A549 (cell line): Measurements from ENCODE around the gene CNNM3. TPM values are rescaled to one million over a fixed set of nuclear protein-coding genes. Genes with fewer than 3 reads are reported as not detected.

Experiments used
- ATAC-seq, 2 experiments: fragments of 200-7000 bp in 1 of 2; fragments of >200 bp in 1 of 2; cut with Nextera tagmentation in 1 of 2; cut with Tn5 transposase in 1 of 2; 3 replicates each; pipeline versions ENCODE4 v1.8.0 to v1.9.1; 2018 to 2020; ENCODE audit warnings: mild to moderate bottlenecking in 1 of 2, moderate library complexity in 1 of 2
- CTCF ChIA-PET: fragments of 300-600 bp; sonication (Branson Sonifier 250); formaldehyde crosslinking; extraction: SDS; loops from one replicate; lab custom pipeline; 2021; ENCODE audit warnings: antibody characterized with exemption, inconsistent platforms; lab: Yijun Ruan, JAX
- POLR2A ChIA-PET: fragments of 350-600 bp; formaldehyde crosslinking; extraction: SDS; loops from one replicate; lab custom pipeline; 2021; ENCODE audit warnings: antibody characterized with exemption, inconsistent platforms; lab: Yijun Ruan, JAX
- DNase-seq, 2 experiments: peaks; one replicate each; pipeline versions ENCODE4 v3.0.0 to v3.0.0-alpha.2; 2011 to 2016; ENCODE audit warnings: low read depth in 1 of 2, low spot score in 1 of 2
- FAIRE-seq: peaks from 2 replicates; lab custom pipeline; 2011; peaks lifted over from hg19 to GRCh38; lab: Jason Lieb, UNC
- H3K27ac ChIP-seq, 2 experiments: fragments of >200 bp; sonication (Bioruptor Twin); formaldehyde crosslinking; 3 replicates each; pipeline ENCODE4 v1.5.1; 2016 to 2017
- H3K4me1 ChIP-seq: fragments of >200 bp; sonication (Bioruptor Twin); formaldehyde crosslinking; 3 replicates; pipeline ENCODE4 v1.6.1; 2016
- H3K4me2 ChIP-seq: fragments of >200 bp; sonication (Bioruptor Twin); formaldehyde crosslinking; 3 replicates; pipeline ENCODE4 v1.6.1; 2016
- H3K4me3 ChIP-seq: fragments of >200 bp; sonication (Bioruptor Twin); formaldehyde crosslinking; 3 replicates; pipeline ENCODE4 v1.5.1; 2016
- H3K9me3 ChIP-seq: fragments of >200 bp; sonication (Bioruptor Twin); formaldehyde crosslinking; 3 replicates; pipeline ENCODE4 v1.6.1; 2016
- CBX8 ChIP-seq: fragments of 200-600 bp; sonication (generic); IDR thresholded peaks from 2 replicates; pipeline ENCODE4 v1.6.1; 2016
- CEBPB ChIP-seq, 2 experiments: fragments of >200 bp in 1 of 2; sonication (Bioruptor Twin) in 1 of 2; formaldehyde crosslinking in 1 of 2; IDR thresholded peaks; 2 replicates each; pipeline ENCODE4 v1.6.1; 2012 to 2016
- CHD4 ChIP-seq: fragments of 200-600 bp; sonication (generic); IDR thresholded peaks from 2 replicates; pipeline ENCODE4 v1.6.1; 2016; ENCODE audit warnings: antibody characterized with exemption, mild to moderate bottlenecking, borderline replicate concordance
- EHMT2 ChIP-seq: fragments of 200-600 bp; sonication (generic); IDR thresholded peaks from 2 replicates; pipeline ENCODE4 v1.6.1; 2016; ENCODE audit warnings: antibody characterized with exemption, low read depth, mild to moderate bottlenecking, moderate library complexity
- ESRRA ChIP-seq: fragments of 150-350 bp; IDR thresholded peaks from 2 replicates; pipeline ENCODE4 v1.6.1; 2014; ENCODE audit warnings: mild to moderate bottlenecking, low read length, borderline replicate concordance
- JUN ChIP-seq, 2 experiments: fragments of >200 bp; sonication (Bioruptor Twin); formaldehyde crosslinking; IDR thresholded peaks; 2 replicates in 1 of 2; 3 replicates in 1 of 2; pipeline ENCODE4 v1.6.1; 2016 to 2017
- JUNB ChIP-seq: fragments of >200 bp; sonication (Bioruptor Twin); formaldehyde crosslinking; IDR thresholded peaks from 2 replicates; pipeline ENCODE4 v1.6.1; 2016
- KDM5A ChIP-seq: fragments of 200-600 bp; sonication (generic); IDR thresholded peaks from 2 replicates; pipeline ENCODE4 v1.6.1; 2016; ENCODE audit warnings: antibody characterized with exemption, mild to moderate bottlenecking
- MAFK ChIP-seq: fragments of 450-650 bp; IDR thresholded peaks from 2 replicates; pipeline ENCODE4 v1.6.1; 2014; ENCODE audit not compliant: partially characterized antibody
- MAZ ChIP-seq: fragments of 150-350 bp; IDR thresholded peaks from 2 replicates; pipeline ENCODE4 v1.6.1; 2014; ENCODE audit warnings: antibody characterized with exemption, low read depth, low read length, borderline replicate concordance
- POLR2AphosphoS2 ChIP-seq: conservative IDR thresholded peaks from 2 replicates; pipeline ENCODE4 v1.6.1; 2012; ENCODE audit warnings: low read length, improper control_type of control experiment, inconsistent platforms
- RCOR1 ChIP-seq: fragments of 150-350 bp; IDR thresholded peaks from 2 replicates; pipeline ENCODE4 v1.6.1; 2014; ENCODE audit warnings: antibody characterized with exemption, low read length, low read depth
- RFX5 ChIP-seq: fragments of 450-650 bp; IDR thresholded peaks from 2 replicates; pipeline ENCODE4 v1.7.1; 2014; ENCODE audit warnings: antibody characterized with exemption, mild to moderate bottlenecking, moderate library complexity
- TFCP2L1 ChIP-seq: fragments of 250-450 bp; sonication (Bioruptor Pico); IDR thresholded peaks from 2 replicates; pipeline ENCODE4 v1.5.0; 2021; ENCODE audit warnings: mild to moderate bottlenecking
- ZC3H11A ChIP-seq: fragments of 450-650 bp; IDR thresholded peaks from 2 replicates; pipeline ENCODE4 v1.6.1; 2014; ENCODE audit warnings: antibody characterized with exemption, mild to moderate bottlenecking
- ZFP36 ChIP-seq: fragments of 450-650 bp; IDR thresholded peaks from 2 replicates; pipeline ENCODE4 v1.6.1; 2014; ENCODE audit warnings: borderline replicate concordance; ENCODE audit not compliant: partially characterized antibody
- WGBS: methylation state at CpG from one replicate; pipeline ENCODE4 v1.1.6; 2017; ENCODE audit errors: missing lambda C conversion rate; 5-methylcytosine and 5-hydroxymethylcytosine counted together
- polyA plus RNA-seq, 4 experiments: library from polyadenylated mRNA; depleted of rRNA in 3 of 4; stranded (reverse); fragments of >200 nt; fragmentation: RNase III in 1 of 4; extraction: RNeasy Plus Mini Kit Qiagen cat#74134 plus additional on column Dnase treatment in 1 of 4; gene quantifications; 2 replicates in 3 of 4; 3 replicates in 1 of 4; pipeline ENCODE4 v1.2.3, GENCODE V29; 2011 to 2017
- TF ChIP-seq, protein P1 (sequence below): fragments of 250-450 bp; sonication (Bioruptor Pico); IDR thresholded peaks from 2 replicates; pipeline ENCODE4 v1.5.0; 2021; ENCODE audit warnings: mild to moderate bottlenecking, moderate library complexity, borderline replicate concordance
- TF ChIP-seq, protein P2 (sequence below): fragments of >200 bp; sonication (Bioruptor Twin); formaldehyde crosslinking; IDR thresholded peaks from 3 replicates; pipeline ENCODE4 v1.6.1; 2016
- TF ChIP-seq, protein P3 (sequence below): fragments of 250-450 bp; sonication (Bioruptor Pico); IDR thresholded peaks from 2 replicates; pipeline ENCODE4 v1.5.0; 2020; ENCODE audit warnings: low read depth, mild to moderate bottlenecking, moderate library complexity
- TF ChIP-seq, protein P4 (sequence below): fragments of 450-650 bp; IDR thresholded peaks from 2 replicates; pipeline ENCODE4 v1.6.1; 2014; ENCODE audit warnings: antibody characterized with exemption
- TF ChIP-seq, protein P5 (sequence below): IDR thresholded peaks from 2 replicates; pipeline ENCODE4 v1.6.1; 2012
- TF ChIP-seq, protein P6 (sequence below): fragments of >200 bp; sonication (Bioruptor Twin); formaldehyde crosslinking; IDR thresholded peaks from 2 replicates; pipeline ENCODE4 v1.6.1; 2016
- TF ChIP-seq, protein P7 (sequence below): fragments of >200 bp; sonication (Bioruptor Twin); formaldehyde crosslinking; IDR thresholded peaks from 3 replicates; pipeline ENCODE4 v1.5.1; 2016

Gene CNNM3
- polyA plus RNA-seq, 2 of the 4 experiments (the other 2 are of a cell fraction): 11.8 to 14.1 TPM

DNA sequence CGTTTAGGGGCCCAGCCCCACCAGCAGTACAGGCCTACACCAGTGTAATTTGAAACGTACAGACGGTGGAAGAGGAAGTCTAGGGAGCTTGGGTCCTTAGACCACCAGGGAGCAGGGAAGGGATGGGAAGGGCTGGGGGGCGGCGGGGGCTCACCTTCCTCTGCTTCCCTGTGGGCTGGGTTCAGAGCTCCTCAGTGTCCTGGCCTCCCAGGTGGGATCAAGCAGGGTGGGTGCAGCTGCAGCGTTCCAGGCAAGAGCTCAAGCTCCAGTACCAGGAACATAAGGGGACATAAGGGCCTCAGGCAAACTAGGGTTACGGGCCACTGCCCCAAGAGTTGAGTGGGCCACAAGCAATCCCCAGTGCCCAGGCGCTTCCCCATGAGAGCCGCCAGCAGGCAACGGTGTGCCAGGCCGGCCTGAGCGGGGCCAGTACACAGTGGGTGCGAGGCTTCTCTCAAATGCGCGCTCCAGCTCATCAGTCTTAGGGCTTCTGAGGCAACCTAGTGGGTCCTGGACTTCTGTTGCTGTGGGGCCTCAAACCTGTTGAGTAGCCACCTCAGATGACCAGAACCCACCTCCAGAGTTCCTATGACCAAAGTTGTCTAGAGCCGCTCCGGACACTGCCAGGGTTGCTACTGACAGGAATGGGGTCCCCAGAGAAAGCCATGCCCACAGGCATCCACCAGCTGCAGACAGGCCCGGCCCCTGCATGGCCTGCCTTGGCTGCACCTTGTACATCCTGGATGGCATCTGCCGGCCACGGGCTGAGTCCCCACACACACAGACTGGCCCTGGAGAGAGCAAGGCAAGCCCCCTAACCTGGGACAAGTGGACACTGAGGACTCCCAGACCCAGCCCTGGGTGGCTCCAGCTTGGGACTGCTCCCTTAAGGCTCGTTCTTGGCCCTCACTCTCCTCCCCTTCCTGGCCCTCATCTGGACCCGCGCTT is 22.6 kb downstream of the CNNM3 start (continued):
- TF ChIP-seq, protein P1, sequence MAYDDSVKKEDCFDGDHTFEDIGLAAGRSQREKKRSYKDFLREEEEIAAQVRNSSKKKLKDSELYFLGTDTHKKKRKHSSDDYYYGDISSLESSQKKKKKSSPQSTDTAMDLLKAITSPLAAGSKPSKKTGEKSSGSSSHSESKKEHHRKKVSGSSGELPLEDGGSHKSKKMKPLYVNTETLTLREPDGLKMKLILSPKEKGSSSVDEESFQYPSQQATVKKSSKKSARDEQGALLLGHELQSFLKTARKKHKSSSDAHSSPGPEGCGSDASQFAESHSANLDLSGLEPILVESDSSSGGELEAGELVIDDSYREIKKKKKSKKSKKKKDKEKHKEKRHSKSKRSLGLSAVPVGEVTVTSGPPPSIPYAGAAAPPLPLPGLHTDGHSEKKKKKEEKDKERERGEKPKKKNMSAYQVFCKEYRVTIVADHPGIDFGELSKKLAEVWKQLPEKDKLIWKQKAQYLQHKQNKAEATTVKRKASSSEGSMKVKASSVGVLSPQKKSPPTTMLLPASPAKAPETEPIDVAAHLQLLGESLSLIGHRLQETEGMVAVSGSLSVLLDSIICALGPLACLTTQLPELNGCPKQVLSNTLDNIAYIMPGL: no peak
- TF ChIP-seq TFCP2L1 (CRISPR knock-in tag): no peak
- TF ChIP-seq KDM5A: no peak
- no peak for TF ChIP-seq EHMT2
- no peak for TF ChIP-seq ESRRA
- no peak for TF ChIP-seq ZFP36
- TF ChIP-seq MAZ: no peak
- no peak for TF ChIP-seq POLR2AphosphoS2

DNA sequence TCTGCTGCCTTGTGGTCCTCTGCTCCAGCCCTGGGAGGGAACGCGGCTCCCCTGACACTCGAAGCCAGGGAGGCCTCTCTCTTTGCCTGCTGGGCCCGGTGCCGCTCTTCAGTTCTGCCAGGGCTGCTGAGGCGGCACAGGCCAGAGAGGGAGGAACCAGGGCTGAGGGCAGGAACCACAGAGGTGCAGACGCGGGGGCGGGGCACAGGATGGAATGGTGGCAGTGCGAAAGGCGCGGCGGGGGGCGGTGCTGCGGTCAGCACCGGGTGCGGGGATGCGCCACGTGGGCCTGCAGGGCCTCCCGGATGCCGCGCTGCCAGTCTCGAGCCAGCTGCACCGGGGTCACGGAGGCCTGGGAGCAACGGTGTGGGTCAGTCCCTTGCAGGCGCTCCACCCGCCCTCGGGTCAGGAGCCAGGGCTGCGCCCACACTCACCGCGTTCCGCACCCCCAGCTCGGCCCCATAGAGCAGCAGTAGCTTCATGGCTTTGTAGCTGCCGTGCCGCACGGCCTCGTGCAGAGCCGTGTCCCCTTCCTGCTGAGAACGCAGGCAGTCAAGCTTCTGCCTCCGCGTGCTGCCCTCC is 23.3 kb downstream of the CNNM3 start:
- Histone ChIP-seq H3K4me1 (no peaks in the 10 kb centered on the region), H3K4me3 (no peak overlapping the region), H3K9me3 (no peaks in the 10 kb centered on the region), H3K27ac (no peak overlapping the region), H3K4me2 (no peak overlapping the region)
- WGBS: 94% methylated on average over 39 of the region's 42 CpGs
- no peak for FAIRE-seq
- POLR2A ChIA-PET: no interaction called here
- no peak for TF ChIP-seq ZFP36
- TF ChIP-seq, protein P2, sequence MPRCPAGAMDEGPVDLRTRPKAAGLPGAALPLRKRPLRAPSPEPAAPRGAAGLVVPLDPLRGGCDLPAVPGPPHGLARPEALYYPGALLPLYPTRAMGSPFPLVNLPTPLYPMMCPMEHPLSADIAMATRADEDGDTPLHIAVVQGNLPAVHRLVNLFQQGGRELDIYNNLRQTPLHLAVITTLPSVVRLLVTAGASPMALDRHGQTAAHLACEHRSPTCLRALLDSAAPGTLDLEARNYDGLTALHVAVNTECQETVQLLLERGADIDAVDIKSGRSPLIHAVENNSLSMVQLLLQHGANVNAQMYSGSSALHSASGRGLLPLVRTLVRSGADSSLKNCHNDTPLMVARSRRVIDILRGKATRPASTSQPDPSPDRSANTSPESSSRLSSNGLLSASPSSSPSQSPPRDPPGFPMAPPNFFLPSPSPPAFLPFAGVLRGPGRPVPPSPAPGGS: no peak
- TF ChIP-seq, protein P1: no peak
- TF ChIP-seq CEBPB (IDR thresholded peaks at IDR 0.05): no peak
- TF ChIP-seq ESRRA: no peak
- TF ChIP-seq RCOR1: no peak
- TF ChIP-seq, protein P3, sequence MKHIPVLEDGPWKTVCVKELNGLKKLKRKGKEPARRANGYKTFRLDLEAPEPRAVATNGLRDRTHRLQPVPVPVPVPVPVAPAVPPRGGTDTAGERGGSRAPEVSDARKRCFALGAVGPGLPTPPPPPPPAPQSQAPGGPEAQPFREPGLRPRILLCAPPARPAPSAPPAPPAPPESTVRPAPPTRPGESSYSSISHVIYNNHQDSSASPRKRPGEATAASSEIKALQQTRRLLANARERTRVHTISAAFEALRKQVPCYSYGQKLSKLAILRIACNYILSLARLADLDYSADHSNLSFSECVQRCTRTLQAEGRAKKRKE (CRISPR knock-in tag): no peak
- no peak for TF ChIP-seq CBX8
- TF ChIP-seq, protein P4, sequence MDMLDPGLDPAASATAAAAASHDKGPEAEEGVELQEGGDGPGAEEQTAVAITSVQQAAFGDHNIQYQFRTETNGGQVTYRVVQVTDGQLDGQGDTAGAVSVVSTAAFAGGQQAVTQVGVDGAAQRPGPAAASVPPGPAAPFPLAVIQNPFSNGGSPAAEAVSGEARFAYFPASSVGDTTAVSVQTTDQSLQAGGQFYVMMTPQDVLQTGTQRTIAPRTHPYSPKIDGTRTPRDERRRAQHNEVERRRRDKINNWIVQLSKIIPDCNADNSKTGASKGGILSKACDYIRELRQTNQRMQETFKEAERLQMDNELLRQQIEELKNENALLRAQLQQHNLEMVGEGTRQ: no peak
- no peak for TF ChIP-seq JUNB
- no peak for TF ChIP-seq JUN (IDR thresholded peaks at IDR 0.05)
- no peak for TF ChIP-seq CHD4
- TF ChIP-seq RFX5: no peak
- TF ChIP-seq MAFK: no peak
- TF ChIP-seq, protein P5, sequence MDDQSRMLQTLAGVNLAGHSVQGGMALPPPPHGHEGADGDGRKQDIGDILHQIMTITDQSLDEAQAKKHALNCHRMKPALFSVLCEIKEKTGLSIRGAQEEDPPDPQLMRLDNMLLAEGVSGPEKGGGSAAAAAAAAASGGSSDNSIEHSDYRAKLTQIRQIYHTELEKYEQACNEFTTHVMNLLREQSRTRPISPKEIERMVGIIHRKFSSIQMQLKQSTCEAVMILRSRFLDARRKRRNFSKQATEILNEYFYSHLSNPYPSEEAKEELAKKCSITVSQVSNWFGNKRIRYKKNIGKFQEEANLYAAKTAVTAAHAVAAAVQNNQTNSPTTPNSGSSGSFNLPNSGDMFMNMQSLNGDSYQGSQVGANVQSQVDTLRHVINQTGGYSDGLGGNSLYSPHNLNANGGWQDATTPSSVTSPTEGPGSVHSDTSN: no peak
- TF ChIP-seq, protein P6, sequence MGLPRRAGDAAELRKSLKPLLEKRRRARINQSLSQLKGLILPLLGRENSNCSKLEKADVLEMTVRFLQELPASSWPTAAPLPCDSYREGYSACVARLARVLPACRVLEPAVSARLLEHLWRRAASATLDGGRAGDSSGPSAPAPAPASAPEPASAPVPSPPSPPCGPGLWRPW: no peak
- TF ChIP-seq, protein P7, sequence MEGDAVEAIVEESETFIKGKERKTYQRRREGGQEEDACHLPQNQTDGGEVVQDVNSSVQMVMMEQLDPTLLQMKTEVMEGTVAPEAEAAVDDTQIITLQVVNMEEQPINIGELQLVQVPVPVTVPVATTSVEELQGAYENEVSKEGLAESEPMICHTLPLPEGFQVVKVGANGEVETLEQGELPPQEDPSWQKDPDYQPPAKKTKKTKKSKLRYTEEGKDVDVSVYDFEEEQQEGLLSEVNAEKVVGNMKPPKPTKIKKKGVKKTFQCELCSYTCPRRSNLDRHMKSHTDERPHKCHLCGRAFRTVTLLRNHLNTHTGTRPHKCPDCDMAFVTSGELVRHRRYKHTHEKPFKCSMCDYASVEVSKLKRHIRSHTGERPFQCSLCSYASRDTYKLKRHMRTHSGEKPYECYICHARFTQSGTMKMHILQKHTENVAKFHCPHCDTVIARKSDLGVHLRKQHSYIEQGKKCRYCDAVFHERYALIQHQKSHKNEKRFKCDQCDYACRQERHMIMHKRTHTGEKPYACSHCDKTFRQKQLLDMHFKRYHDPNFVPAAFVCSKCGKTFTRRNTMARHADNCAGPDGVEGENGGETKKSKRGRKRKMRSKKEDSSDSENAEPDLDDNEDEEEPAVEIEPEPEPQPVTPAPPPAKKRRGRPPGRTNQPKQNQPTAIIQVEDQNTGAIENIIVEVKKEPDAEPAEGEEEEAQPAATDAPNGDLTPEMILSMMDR: no peak
- TF ChIP-seq ZC3H11A: no peak
- peak in 1 of 2 experiments; percentile 6; a peak in 2 of 6 replicates for ATAC-seq
- DNase-seq: no peak
- CTCF ChIA-PET: interaction anchor here (0.5 to 2.3 kb wide), 5 partner anchors 9 to 111 kb away, joined by 3 to 7 read pairs (median 5); partner anchors contain the start of gene ANKRD39
